CD14-positive monocyte (primary cell): ENCODE data around the gene C16orf82. TPM values are rescaled to one million over a fixed set of nuclear protein-coding genes. Genes with fewer than 3 reads are reported as not detected.

Source experiments
- DNase-seq, 3 donors: peaks; one replicate each; pipeline ENCODE4 v3.0.0-alpha.2; 2011 to 2022
- H2AFZ ChIP-seq: 2 replicates; pipeline ENCODE4 v1.6.0; 2012; ENCODE audit warnings: mild to moderate bottlenecking, low read depth, low read length, inconsistent platforms; ENCODE audit not compliant: insufficient read depth, poor library complexity, severe bottlenecking
- H3K27ac ChIP-seq, 2 donors: 1 replicate in 1 of 2; 2 replicates in 1 of 2; pipeline ENCODE4 v1.5.1; 2012 to 2013; ENCODE audit warnings: low read length in 2 of 2, control low read depth in 1 of 2, inconsistent platforms in 1 of 2, low read depth in 1 of 2, mild to moderate bottlenecking in 1 of 2
- H3K27me3 ChIP-seq, 2 donors: one replicate each; pipeline versions ENCODE4 v1.6.0 to v1.6.1; 2011 to 2013; ENCODE audit warnings: low read length in 2 of 2; ENCODE audit not compliant: control insufficient read depth in 2 of 2, insufficient read depth in 2 of 2
- H3K36me3 ChIP-seq, 2 donors: replicated peaks in 1 of 2; 1 replicate in 1 of 2; 2 replicates in 1 of 2; pipeline versions ENCODE4 v1.5.1 to v1.6.1; 2012 to 2013; ENCODE audit warnings: low read length in 2 of 2, control low read depth in 1 of 2, inconsistent platforms in 1 of 2, mild to moderate bottlenecking in 1 of 2; ENCODE audit not compliant: insufficient read depth in 2 of 2, control insufficient read depth in 1 of 2
- H3K4me1 ChIP-seq, 2 donors: 1 replicate in 1 of 2; 2 replicates in 1 of 2; pipeline versions ENCODE4 v1.5.1 to v1.6.1; 2012 to 2013; ENCODE audit warnings: low read length in 2 of 2, control low read depth in 1 of 2, inconsistent platforms in 1 of 2, mild to moderate bottlenecking in 1 of 2, moderate library complexity in 1 of 2; ENCODE audit not compliant: insufficient read depth in 2 of 2, control insufficient read depth in 1 of 2
- H3K4me2 ChIP-seq: replicated peaks from 2 replicates; pipeline ENCODE3; 2012; ENCODE audit warnings: low read length, moderate library complexity, mild to moderate bottlenecking; ENCODE audit not compliant: poor library complexity, severe bottlenecking; ENCODE audit errors: extremely low read depth
- H3K4me3 ChIP-seq, 3 experiments: fragments of 200-600 bp in 1 of 3; sonication (generic) in 1 of 3; replicated peaks in 1 of 3; 1 replicate in 2 of 3; 2 replicates in 1 of 3; pipeline ENCODE4 v1.5.1; 2011 to 2013; ENCODE audit warnings: low read length in 3 of 3, mild to moderate bottlenecking in 3 of 3, control low read depth in 2 of 3, low read depth in 2 of 3, inconsistent platforms in 1 of 3, moderate library complexity in 1 of 3
- H3K79me2 ChIP-seq: 2 replicates; pipeline ENCODE4 v1.6.0; 2012; ENCODE audit warnings: mild to moderate bottlenecking, control low read depth, inconsistent platforms, low read length, moderate library complexity; ENCODE audit not compliant: insufficient read depth
- H3K9ac ChIP-seq: 2 replicates; pipeline ENCODE4 v1.6.0; 2017; ENCODE audit warnings: low read length, mild to moderate bottlenecking; ENCODE audit not compliant: insufficient read depth, poor library complexity, severe bottlenecking
- H3K9me3 ChIP-seq, 2 donors: replicated peaks in 1 of 2; 1 replicate in 1 of 2; 2 replicates in 1 of 2; pipeline versions ENCODE4 v1.5.1 to v1.6.1; 2012 to 2013; ENCODE audit warnings: low read length in 2 of 2, control low read depth in 1 of 2; ENCODE audit not compliant: control insufficient read depth in 1 of 2, insufficient read depth in 1 of 2
- H4K20me1 ChIP-seq: 2 replicates; pipeline ENCODE4 v1.6.0; 2012; ENCODE audit warnings: mild to moderate bottlenecking, low read length, control low read depth, moderate library complexity; ENCODE audit not compliant: insufficient read depth
- H3K27ac Mint-ChIP-seq, 7 donors: one replicate each; pipeline ENCODE4 v1.8.0; 2020; ENCODE audit warnings: mild to moderate bottlenecking in 7 of 7, mixed read lengths in 7 of 7, moderate library complexity in 6 of 7, inconsistent platforms in 2 of 7
- H3K27me3 Mint-ChIP-seq, 3 donors: one replicate each; pipeline ENCODE4 v1.8.0; 2021 to 2022; ENCODE audit warnings: low read depth in 3 of 3, mild to moderate bottlenecking in 3 of 3, mixed read lengths in 3 of 3, moderate library complexity in 3 of 3, inconsistent platforms in 1 of 3
- H3K36me3 Mint-ChIP-seq, 2 donors: one replicate each; pipeline ENCODE4 v1.8.0; 2020; ENCODE audit warnings: mixed read lengths in 2 of 2, inconsistent platforms in 1 of 2, mild to moderate bottlenecking in 1 of 2
- H3K4me1 Mint-ChIP-seq: one replicate; pipeline ENCODE4 v1.8.0; 2020; ENCODE audit warnings: mild to moderate bottlenecking, mixed read lengths
- H3K4me3 Mint-ChIP-seq, 2 donors: one replicate each; pipeline ENCODE4 v1.8.0; 2020; ENCODE audit warnings: mild to moderate bottlenecking in 2 of 2, mixed read lengths in 2 of 2, moderate library complexity in 1 of 2
- H3K9me3 Mint-ChIP-seq, 7 donors: one replicate each; pipeline ENCODE4 v1.8.0; 2020 to 2022; ENCODE audit warnings: mixed read lengths in 7 of 7, mild to moderate bottlenecking in 6 of 7, moderate library complexity in 6 of 7, inconsistent platforms in 2 of 7
- WGBS: methylation state at CpG from one replicate; pipeline ENCODE4 v1.1.5; 2013; ENCODE audit warnings: missing lambda C conversion rate; ENCODE audit not compliant: insufficient coverage; 5-methylcytosine and 5-hydroxymethylcytosine counted together
- intact Hi-C, 2 donors: fragments of 100-400 bp; cut with micrococcal nuclease; formaldehyde crosslinking; loops; one replicate each; pipeline versions ENCODE4 v1.15.0 to v1.15.1; 2023
- polyA plus RNA-seq, 3 donors: library from polyadenylated mRNA; depleted of rRNA in 1 of 3; unstranded in 2 of 3; stranded (reverse) in 1 of 3; fragments of 300-500 nt in 2 of 3; fragments of >200 nt in 1 of 3; fragmentation: Illumina TruSeq in 2 of 3; gene quantifications; 1 replicate in 2 of 3; 2 replicates in 1 of 3; pipeline ENCODE4 v1.2.3, GENCODE V29; 2012 to 2021
- TF ChIP-seq, protein P1 (sequence below): fragments of 200-600 bp; IDR thresholded peaks from one replicate; pipeline ENCODE4 v1.8.0; 2022; ENCODE audit warnings: antibody characterized with exemption, mild to moderate bottlenecking

The C16orf82 gene
- polyA plus RNA-seq, 3 donors, result not detected

DNA sequence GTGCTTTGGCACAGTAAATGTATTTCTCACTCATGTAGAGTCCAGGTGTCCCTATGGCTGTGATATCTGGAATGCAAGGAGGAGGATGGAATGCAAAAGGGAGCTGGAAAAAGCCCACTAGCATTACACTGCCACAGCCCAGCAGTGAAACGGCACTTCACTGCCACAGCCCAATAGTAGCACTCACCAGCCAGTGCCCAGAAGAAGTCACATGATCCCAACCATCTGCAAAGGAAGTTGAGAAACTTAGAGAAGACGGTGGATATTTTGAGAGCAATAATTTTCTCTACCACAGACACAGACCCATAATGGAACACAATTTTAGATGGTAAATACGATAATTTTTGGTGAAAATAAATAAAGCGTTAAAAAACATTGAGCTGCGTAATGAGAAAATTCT is 51.8 kb downstream of the C16orf82 start:
- WGBS, result no CpG with 5 or more reads among the region's 5 CpGs
- Histone ChIP-seq H3K79me2 (no peaks in the 10 kb centered on the region), H3K4me2 (no peak overlapping the region), H4K20me1 (no peaks in the 10 kb centered on the region), H2AFZ (peak overlapping the region; percentile 54), H3K9me3 (peaks cover 7 to 16% of the 10 kb centered on the region in 2 donors), H3K27me3 (no peaks in the 10 kb centered on the region), H3K4me3 (no peak overlapping the region), H3K4me1 (peaks cover 6 to 7% of the 10 kb centered on the region in 2 donors), H3K9ac (no peak overlapping the region), H3K27ac (no peak overlapping the region), H3K36me3 (no peaks in the 10 kb centered on the region)
- TF ChIP-seq, protein P1, sequence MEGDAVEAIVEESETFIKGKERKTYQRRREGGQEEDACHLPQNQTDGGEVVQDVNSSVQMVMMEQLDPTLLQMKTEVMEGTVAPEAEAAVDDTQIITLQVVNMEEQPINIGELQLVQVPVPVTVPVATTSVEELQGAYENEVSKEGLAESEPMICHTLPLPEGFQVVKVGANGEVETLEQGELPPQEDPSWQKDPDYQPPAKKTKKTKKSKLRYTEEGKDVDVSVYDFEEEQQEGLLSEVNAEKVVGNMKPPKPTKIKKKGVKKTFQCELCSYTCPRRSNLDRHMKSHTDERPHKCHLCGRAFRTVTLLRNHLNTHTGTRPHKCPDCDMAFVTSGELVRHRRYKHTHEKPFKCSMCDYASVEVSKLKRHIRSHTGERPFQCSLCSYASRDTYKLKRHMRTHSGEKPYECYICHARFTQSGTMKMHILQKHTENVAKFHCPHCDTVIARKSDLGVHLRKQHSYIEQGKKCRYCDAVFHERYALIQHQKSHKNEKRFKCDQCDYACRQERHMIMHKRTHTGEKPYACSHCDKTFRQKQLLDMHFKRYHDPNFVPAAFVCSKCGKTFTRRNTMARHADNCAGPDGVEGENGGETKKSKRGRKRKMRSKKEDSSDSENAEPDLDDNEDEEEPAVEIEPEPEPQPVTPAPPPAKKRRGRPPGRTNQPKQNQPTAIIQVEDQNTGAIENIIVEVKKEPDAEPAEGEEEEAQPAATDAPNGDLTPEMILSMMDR, result no peak
- DNase-seq, result no peak
- Mint-ChIP-seq H3K27ac (no peak overlapping the region), H3K4me1 (peaks cover 10% of the 10 kb centered on the region), H3K27me3 (no peaks in the 10 kb centered on the region), H3K4me3 (no peak overlapping the region), H3K9me3 (peaks cover 6 to 37% (median 21%) of the 10 kb centered on the region in 7 donors), H3K36me3 (no peaks in the 10 kb centered on the region)
- intact Hi-C loops, result no loop called here

Other genes starting within 250 kb of the C16orf82 start
- gene KDM8, start 136.6 kb downstream of the C16orf82 start, polyA plus RNA-seq, result 1 to 10 TPM in 2 of 3 donors, under 1 TPM in 1; 0.40 to 3.3 (median 1.5) TPM
- gene NSMCE1, start 201.8 kb downstream of the C16orf82 start, polyA plus RNA-seq, result 10 to 100 TPM; 19.6 to 85.2 (median 82.6) TPM
- gene IL4R, start 247.0 kb downstream of the C16orf82 start, polyA plus RNA-seq, result 10 to 100 TPM; 25.1 to 80.4 (median 35.6) TPM